ENCODE measurements around the gene ZNF546. TPM values are rescaled to one million over a fixed set of nuclear protein-coding genes. Genes with fewer than 3 reads are reported as not detected.

ZNF546 gene
- total and polyA plus RNA-seq, 2 donors (not counting 3 experiments of a cell fraction or from before 2014, with no cell fraction given): 1.0 to 4.3 TPM

DNA sequence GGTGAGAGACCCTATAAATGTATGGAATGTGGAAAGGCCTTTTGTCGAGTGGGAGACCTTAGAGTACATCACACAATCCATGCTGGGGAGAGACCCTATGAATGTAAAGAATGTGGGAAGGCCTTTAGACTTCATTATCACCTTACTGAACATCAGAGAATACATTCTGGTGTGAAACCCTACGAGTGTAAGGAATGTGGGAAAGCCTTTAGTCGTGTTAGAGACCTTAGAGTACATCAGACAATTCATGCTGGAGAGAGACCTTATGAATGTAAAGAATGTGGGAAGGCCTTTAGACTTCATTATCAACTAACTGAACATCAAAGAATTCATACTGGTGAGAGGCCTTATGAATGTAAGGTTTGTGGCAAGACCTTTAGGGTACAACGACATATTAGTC is 17.1 kb downstream of the ZNF546 start:
- CTCF ChIA-PET: no interaction called here
- no peak for FAIRE-seq

GRCh38 chr19:40023969-40024368 is 27.1 kb downstream of the ZNF546 start:
- H3K4me3 ChIP-seq (replicated peaks in 1 of 3; ENCODE audit: insufficient read depth in 1 of 3, low read depth in 1 of 3, low read length in 3 of 3): no peak overlapping the region
- H3K4me2 ChIP-seq (ENCODE audit: insufficient read depth, low read length): no peak overlapping the region
- TF ChIP-seq POLR2AphosphoS5 (IDR thresholded peaks at IDR 0.05; ENCODE audit: insufficient read depth, low read depth, low read length) (no peak), POLR2A (IDR thresholded peaks at IDR 0.05; ENCODE audit: low read depth, low read length) (no peak), MYC (IDR thresholded peaks at IDR 0.05; ENCODE audit: low read depth, low read length) (no peak), JUN (IDR thresholded peaks at IDR 0.05; ENCODE audit: borderline replicate concordance, insufficient read depth, insufficient read length, low read depth) (no peak), FOS (IDR thresholded peaks at IDR 0.05; ENCODE audit: borderline replicate concordance, insufficient read depth, low read length) (no peak), EZH2 (IDR thresholded peaks at IDR 0.05; ENCODE audit: borderline replicate concordance, low read depth, low read length, severe bottlenecking) (no peak), GATA2 (IDR thresholded peaks at IDR 0.05; ENCODE audit: insufficient read depth, insufficient read length, low read depth, low read length) (no peak)
- TF ChIP-seq, protein P1, sequence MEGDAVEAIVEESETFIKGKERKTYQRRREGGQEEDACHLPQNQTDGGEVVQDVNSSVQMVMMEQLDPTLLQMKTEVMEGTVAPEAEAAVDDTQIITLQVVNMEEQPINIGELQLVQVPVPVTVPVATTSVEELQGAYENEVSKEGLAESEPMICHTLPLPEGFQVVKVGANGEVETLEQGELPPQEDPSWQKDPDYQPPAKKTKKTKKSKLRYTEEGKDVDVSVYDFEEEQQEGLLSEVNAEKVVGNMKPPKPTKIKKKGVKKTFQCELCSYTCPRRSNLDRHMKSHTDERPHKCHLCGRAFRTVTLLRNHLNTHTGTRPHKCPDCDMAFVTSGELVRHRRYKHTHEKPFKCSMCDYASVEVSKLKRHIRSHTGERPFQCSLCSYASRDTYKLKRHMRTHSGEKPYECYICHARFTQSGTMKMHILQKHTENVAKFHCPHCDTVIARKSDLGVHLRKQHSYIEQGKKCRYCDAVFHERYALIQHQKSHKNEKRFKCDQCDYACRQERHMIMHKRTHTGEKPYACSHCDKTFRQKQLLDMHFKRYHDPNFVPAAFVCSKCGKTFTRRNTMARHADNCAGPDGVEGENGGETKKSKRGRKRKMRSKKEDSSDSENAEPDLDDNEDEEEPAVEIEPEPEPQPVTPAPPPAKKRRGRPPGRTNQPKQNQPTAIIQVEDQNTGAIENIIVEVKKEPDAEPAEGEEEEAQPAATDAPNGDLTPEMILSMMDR (IDR thresholded peaks at IDR 0.05; ENCODE audit: extremely low read depth in 1 of 2, insufficient read depth in 1 of 2, low read depth in 1 of 2, low read length in 2 of 2): no peak
- TF ChIP-seq, protein P2, sequence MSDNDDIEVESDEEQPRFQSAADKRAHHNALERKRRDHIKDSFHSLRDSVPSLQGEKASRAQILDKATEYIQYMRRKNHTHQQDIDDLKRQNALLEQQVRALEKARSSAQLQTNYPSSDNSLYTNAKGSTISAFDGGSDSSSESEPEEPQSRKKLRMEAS (IDR thresholded peaks at IDR 0.05; ENCODE audit: insufficient read depth, insufficient read length): no peak
- H3K9me1 ChIP-seq (replicated peaks; ENCODE audit: control insufficient read depth, extremely low read depth, insufficient read depth, low read length): no peaks in the 10 kb centered on the region
- no peaks in the 10 kb centered on the region for H3K36me3 ChIP-seq (ENCODE audit: control insufficient read depth in 2 of 2, extremely low read depth in 1 of 2, insufficient read depth in 2 of 2, low read length in 2 of 2)
- POLR2A ChIA-PET: no interaction called here
- no peak for DNase-seq (ENCODE audit: low read depth, low spot score)
- no peak for FAIRE-seq
- no peak overlapping the region for H3K27ac ChIP-seq (ENCODE audit: insufficient read depth, low read depth, low read length)
- H3K9me3 ChIP-seq (replicated peaks; ENCODE audit: control insufficient read depth, insufficient read depth, low read length): peaks cover 7% of the 10 kb centered on the region
- no peak overlapping the region for H2AFZ ChIP-seq (ENCODE audit: low read depth, low read length)
- no peaks in the 10 kb centered on the region for H3K27me3 ChIP-seq (ENCODE audit: control insufficient read depth in 2 of 2, insufficient read depth in 2 of 2, low read length in 2 of 2)
- H3K4me1 ChIP-seq (ENCODE audit: control insufficient read depth, extremely low read depth, insufficient read depth, low read length): no peaks in the 10 kb centered on the region
- no peak overlapping the region for H3K9ac ChIP-seq (replicated peaks; ENCODE audit: extremely low read depth, insufficient read depth, low read length)
- dilution Hi-C loops (cut with MboI; ENCODE audit: extremely low pct_ligation_motif_present, low sequenced_read_pairs) (no loop called here), intact Hi-C loops (cut with micrococcal nuclease) (no loop called here)
- H4K20me1 ChIP-seq (replicated peaks; ENCODE audit: control insufficient read depth, extremely low read depth, insufficient read depth, low read length): no peaks in the 10 kb centered on the region
- BruUV-seq (replicated peaks): no TSS peak
- CTCF ChIA-PET: no interaction called here
- H3K79me2 ChIP-seq (ENCODE audit: control insufficient read depth, insufficient read depth, low read length): no peaks in the 10 kb centered on the region

More for the DNA sequence above, 17.1 kb downstream of the ZNF546 start:
- TF ChIP-seq, protein P2 (IDR thresholded peaks at IDR 0.05; ENCODE audit: insufficient read depth, insufficient read length): no peak
- no peak for TF ChIP-seq POLR2AphosphoS5 (IDR thresholded peaks at IDR 0.05; ENCODE audit: insufficient read depth, low read depth, low read length)
- no peak for TF ChIP-seq POLR2A (IDR thresholded peaks at IDR 0.05; ENCODE audit: low read depth, low read length)
- no peak for TF ChIP-seq MYC (IDR thresholded peaks at IDR 0.05; ENCODE audit: low read depth, low read length)
- no peak for TF ChIP-seq FOS (IDR thresholded peaks at IDR 0.05; ENCODE audit: borderline replicate concordance, insufficient read depth, low read length)
- no peak for TF ChIP-seq JUN (IDR thresholded peaks at IDR 0.05; ENCODE audit: borderline replicate concordance, insufficient read depth, insufficient read length, low read depth)
- no peak for DNase-seq (ENCODE audit: low read depth, low spot score)
- Histone ChIP-seq H4K20me1 (replicated peaks; ENCODE audit: control insufficient read depth, extremely low read depth, insufficient read depth, low read length) (no peaks in the 10 kb centered on the region), H3K4me1 (ENCODE audit: control insufficient read depth, extremely low read depth, insufficient read depth, low read length) (no peaks in the 10 kb centered on the region), H3K79me2 (ENCODE audit: control insufficient read depth, insufficient read depth, low read length) (no peaks in the 10 kb centered on the region), H3K9me3 (replicated peaks; ENCODE audit: control insufficient read depth, insufficient read depth, low read length) (peaks cover 17% of the 10 kb centered on the region), H3K4me3 (replicated peaks in 1 of 3; ENCODE audit: insufficient read depth in 1 of 3, low read depth in 1 of 3, low read length in 3 of 3) (no peak overlapping the region), H3K27me3 (ENCODE audit: control insufficient read depth in 2 of 2, insufficient read depth in 2 of 2, low read length in 2 of 2) (no peaks in the 10 kb centered on the region), H2AFZ (ENCODE audit: low read depth, low read length) (no peak overlapping the region), H3K9ac (replicated peaks; ENCODE audit: extremely low read depth, insufficient read depth, low read length) (no peak overlapping the region), H3K27ac (ENCODE audit: insufficient read depth, low read depth, low read length) (no peak overlapping the region), H3K9me1 (replicated peaks; ENCODE audit: control insufficient read depth, extremely low read depth, insufficient read depth, low read length) (no peaks in the 10 kb centered on the region), H3K4me2 (ENCODE audit: insufficient read depth, low read length) (no peak overlapping the region), H3K36me3 (ENCODE audit: control insufficient read depth in 2 of 2, extremely low read depth in 1 of 2, insufficient read depth in 2 of 2, low read length in 2 of 2) (no peaks in the 10 kb centered on the region)
- POLR2A ChIA-PET: no interaction called here
- dilution Hi-C loops (cut with MboI; ENCODE audit: extremely low pct_ligation_motif_present, low sequenced_read_pairs) (no loop called here), intact Hi-C loops (cut with micrococcal nuclease) (no loop called here)
- BruUV-seq (replicated peaks): no TSS peak

All from endothelial cell of umbilical vein (primary cell).